Testis (tissue), 2 donors: ENCODE data around the gene PTBP3.

ENCODE experiments used
- POLR2A ChIP-seq: fragments of 450-650 bp; IDR thresholded peaks from one replicate; pipeline ENCODE4 v1.6.1; 2017; ENCODE audit warnings: antibody characterized with exemption, mild to moderate bottlenecking, moderate library complexity
- TF ChIP-seq, protein P1 (sequence below), 3 experiments: fragments of 450-650 bp in 2 of 3; fragments of 200-600 bp in 1 of 3; sonication (generic) in 1 of 3; IDR thresholded peaks; one replicate each; pipeline ENCODE4 v1.5.1; 2016 to 2019; ENCODE audit warnings: antibody characterized with exemption in 3 of 3, mild to moderate bottlenecking in 2 of 3, moderate library complexity in 1 of 3

DNA sequence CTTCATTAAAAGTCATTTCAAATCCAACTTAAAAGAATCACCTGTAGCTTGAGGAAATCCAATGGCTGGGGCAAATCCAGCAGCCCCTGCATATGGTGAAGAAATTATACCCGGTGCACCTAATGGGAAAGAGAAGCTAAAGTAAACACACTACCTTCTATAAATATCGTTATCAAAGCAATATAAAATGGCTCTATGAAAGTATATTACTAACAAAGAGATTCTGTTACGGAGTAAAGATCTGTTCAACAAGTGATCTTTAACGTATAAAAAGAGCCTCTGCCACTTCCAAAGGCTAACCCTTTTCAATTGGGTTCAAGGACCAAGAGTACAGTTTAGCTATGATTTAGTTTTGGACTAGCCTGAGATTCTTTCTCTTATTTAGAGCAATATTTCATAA is 98.6 kb downstream of the PTBP3 start:
- no peak for TF ChIP-seq POLR2A
- TF ChIP-seq, protein P1, sequence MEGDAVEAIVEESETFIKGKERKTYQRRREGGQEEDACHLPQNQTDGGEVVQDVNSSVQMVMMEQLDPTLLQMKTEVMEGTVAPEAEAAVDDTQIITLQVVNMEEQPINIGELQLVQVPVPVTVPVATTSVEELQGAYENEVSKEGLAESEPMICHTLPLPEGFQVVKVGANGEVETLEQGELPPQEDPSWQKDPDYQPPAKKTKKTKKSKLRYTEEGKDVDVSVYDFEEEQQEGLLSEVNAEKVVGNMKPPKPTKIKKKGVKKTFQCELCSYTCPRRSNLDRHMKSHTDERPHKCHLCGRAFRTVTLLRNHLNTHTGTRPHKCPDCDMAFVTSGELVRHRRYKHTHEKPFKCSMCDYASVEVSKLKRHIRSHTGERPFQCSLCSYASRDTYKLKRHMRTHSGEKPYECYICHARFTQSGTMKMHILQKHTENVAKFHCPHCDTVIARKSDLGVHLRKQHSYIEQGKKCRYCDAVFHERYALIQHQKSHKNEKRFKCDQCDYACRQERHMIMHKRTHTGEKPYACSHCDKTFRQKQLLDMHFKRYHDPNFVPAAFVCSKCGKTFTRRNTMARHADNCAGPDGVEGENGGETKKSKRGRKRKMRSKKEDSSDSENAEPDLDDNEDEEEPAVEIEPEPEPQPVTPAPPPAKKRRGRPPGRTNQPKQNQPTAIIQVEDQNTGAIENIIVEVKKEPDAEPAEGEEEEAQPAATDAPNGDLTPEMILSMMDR (IDR thresholded peaks at IDR 0.05), result no peak
